Stimulated activated CD8-positive, alpha-beta memory T cell treated with anti-CD3 and anti-CD28 coated beads, Interleukin-2, amount 100 ng/mL, for 48 hours (primary cell): ENCODE data around the gene ZNF214.
"Not testable (repeated sequence)": the region's sequence is repeated elsewhere in the genome, so short reads cannot be mapped to it uniquely, and the experiment has no call there.

ENCODE experiments used
- DNase-seq, 2 donors: peaks; one replicate each; pipeline ENCODE4 v3.0.0-alpha.2; 2020; ENCODE audit warnings: low read depth in 2 of 2

ZNF214 gene

DNA sequence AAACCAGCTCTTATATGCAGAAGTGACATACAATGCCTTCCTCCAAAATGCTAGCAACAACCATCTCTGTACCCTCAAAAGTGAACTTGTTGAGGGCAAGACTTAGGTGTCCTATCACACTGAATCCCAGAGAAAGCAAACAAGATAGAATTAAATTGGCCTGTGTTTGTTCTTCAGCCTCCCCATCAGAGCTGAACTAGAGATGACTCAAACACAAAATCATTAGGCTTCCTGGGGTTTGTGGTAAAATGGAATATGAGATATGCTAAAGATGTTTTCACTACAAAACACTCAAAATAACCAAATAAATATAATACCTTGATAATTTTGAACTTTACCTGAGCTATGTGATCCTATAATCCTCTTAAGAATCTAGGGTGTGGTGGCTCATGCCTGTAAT is 31.6 kb downstream of the ZNF214 start:
- no peak for DNase-seq

DNA sequence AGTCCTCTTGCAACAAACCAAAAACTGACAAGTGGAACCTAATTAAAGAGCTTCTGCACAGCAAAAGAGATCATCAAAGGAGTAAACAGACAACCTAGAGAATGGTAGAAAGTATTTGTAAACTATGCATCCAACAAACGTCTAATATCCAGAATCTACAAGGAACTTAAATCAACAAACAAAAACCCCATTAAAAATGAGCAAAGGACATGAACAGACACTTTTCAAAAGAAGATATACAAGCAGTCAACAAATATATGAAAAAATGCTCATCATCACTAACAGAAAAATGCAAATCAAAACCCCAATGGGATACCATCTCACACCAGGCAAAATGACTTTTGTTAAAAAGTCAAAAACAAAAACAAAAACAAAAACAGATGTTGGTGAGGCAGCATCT is 33.7 kb downstream of the ZNF214 start:
- DNase-seq: no peak

DNA sequence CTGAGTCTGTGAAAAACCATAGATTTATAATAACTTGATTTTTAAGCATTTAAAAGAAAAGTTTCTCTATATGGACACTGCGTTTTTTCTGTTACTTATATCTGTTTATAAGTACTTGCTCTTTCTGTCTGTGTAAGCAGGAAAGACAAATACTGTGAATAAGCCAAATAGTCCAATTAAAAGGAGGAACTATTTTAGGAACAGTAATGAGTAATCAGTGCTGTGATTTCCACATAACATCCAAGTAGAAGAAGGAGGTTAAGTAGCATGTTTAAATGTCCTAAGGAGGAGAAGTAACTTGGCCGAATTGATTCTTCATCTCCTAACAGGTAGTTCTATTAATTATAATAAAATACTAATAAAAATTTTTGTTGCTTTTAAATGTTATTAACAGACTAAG is 40.8 kb downstream of the ZNF214 start:
- no peak for DNase-seq

DNA sequence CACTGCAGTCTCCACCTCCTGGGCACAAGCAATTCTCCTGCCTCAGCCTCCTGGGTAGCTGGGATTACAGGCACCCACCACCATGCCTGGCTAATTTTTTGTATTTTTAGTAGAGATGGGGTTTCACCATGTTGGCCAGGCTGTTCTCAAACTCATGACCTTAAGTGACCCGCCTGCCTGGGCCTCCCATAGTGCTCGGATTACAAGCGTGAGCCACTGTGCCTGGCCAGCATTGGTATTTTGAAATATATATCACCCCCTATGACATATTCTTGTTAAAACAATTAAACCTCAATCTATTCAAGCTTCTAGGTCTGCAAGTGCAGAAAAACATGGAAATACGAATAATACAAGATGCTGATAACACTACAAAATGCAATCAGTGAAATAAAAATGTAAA is 50.3 kb downstream of the ZNF214 start:
- not testable (repeated sequence) for DNase-seq

DNA sequence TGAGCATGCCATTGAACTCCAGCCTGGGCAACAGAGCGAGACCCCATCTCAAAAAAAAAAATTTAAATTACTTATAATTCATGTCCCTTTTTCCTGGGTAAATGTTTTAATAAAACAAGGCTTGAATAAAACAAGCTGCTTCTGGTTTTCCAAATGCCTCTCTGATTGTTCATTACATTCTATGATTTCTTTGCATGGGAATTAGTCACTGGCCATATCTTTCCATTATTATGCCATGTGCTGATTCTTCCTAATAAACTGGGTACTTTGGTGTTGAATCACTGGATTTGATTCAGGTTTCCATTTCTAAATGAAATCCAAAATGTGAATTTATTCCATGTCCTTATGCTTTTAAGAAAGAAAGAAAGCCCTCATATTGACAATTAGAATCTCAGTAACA is 51.3 kb downstream of the ZNF214 start:
- DNase-seq: no peak

DNA sequence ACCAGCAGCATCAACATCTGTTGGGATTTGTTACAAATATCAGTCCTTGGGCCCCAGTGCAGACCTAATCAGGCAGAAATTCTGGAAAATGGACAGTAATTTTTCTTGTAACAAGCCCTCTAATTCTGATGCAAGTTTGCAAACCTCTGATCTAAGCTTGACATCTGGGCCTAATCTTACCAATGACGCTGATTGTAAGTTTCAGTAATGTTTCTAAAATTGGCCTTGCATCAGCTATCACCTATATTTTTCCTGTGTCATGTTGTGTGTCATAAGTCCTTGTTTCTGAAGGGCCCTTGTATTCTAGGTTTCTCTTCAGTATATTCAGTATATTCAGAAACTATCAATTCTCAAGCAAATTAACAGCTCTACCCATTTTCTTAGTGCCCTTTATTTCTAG is 57.5 kb downstream of the ZNF214 start:
- DNase-seq: no peak

DNA sequence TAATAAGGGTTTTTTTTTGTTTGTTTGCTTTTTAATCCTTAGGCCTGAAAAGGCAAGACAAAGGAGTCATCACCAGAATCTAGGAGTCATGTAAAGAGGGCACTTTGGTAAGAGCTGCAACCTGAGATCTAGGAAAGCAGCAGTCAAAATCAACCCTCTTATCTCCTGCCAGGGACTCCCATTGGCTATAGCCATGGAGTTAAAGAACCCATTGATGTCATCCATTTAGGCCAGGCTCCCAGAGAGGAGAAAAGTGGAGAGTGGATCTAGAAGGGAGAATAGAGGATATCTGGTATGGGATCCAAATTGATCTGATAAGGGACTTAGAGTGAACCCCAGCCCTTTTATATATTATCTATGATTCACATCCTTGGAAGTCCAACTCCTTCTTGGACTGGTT is 58.0 kb downstream of the ZNF214 start:
- no peak for DNase-seq

DNA sequence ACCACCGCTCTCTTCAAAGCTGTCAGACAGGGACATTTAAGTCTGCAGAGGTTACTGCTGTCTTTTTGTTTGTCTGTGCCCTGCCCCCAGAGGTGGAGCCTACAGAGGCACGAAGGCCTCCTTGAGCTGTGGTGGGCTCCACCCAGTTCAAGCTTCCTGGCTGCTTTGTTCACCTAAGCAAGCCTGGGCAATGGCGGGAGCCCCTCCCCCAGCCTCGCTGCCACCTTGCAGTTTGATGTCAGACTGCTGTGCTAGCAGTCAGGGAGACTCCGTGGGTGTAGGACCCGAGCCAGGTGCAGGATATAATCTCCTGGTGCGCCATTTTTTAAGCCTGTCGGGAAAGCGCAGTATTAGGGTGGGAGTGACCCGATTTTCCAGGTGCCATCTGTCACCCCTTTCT is 65.9 kb downstream of the ZNF214 start:
- DNase-seq: not testable (repeated sequence)
